ENCODE measurements around the gene GPRC5B. TPM values are rescaled to one million over a fixed set of nuclear protein-coding genes. Genes with fewer than 3 reads are reported as not detected.
A peak's percentile ranks its signal among the peaks of the same experiment; 100 is the strongest.

Gene GPRC5B
- total and polyA plus RNA-seq, 7 experiments from 2014 or later: 0.15 to 9.8 (median 4.8) TPM

GRCh38 chr16:19876501-19877059 is 8.1 kb downstream of the GPRC5B start:
- CTCF ChIA-PET: no interaction called here
- peaks cover 0 to 9% (median 0%) of the 10 kb centered on the region in 3 experiments for H3K36me3 ChIP-seq (ENCODE audit: control insufficient read depth in 2 of 3, insufficient read depth in 3 of 3, low read length in 3 of 3)
- POLR2A ChIA-PET: no interaction called here
- ATAC-seq (no peak), DNase-seq (no peak)
- H3K4me3 ChIP-seq (ENCODE audit: low read length): no peak overlapping the region
- Mint-ChIP-seq H3K36me3 (peaks cover 0 to 15% (median 10%) of the 10 kb centered on the region in 5 donors), H3K4me1 (peaks cover 0 to 11% (median 5%) of the 10 kb centered on the region in 7 donors), H3K27me3 (peaks cover 0 to 9% (median 0%) of the 10 kb centered on the region in 5 donors), H3K9me3 (no peaks in the 10 kb centered on the region), H3K4me3 (no peak overlapping the region), H3K27ac (no peak overlapping the region)
- H3K9me3 ChIP-seq (ENCODE audit: control insufficient read depth in 2 of 3, low read length in 3 of 3): no peaks in the 10 kb centered on the region
- no peaks in the 10 kb centered on the region for H3K27me3 ChIP-seq (ENCODE audit: control insufficient read depth in 2 of 2, insufficient read depth in 2 of 2, low read length in 2 of 2)
- intact Hi-C loops (cut with micrococcal nuclease): no loop called here
- H3K27ac ChIP-seq (ENCODE audit: low read depth, low read length): no peak overlapping the region
- no peaks in the 10 kb centered on the region for H3K4me1 ChIP-seq (ENCODE audit: control insufficient read depth in 2 of 2, insufficient read depth in 2 of 2, low read length in 2 of 2)

DNA sequence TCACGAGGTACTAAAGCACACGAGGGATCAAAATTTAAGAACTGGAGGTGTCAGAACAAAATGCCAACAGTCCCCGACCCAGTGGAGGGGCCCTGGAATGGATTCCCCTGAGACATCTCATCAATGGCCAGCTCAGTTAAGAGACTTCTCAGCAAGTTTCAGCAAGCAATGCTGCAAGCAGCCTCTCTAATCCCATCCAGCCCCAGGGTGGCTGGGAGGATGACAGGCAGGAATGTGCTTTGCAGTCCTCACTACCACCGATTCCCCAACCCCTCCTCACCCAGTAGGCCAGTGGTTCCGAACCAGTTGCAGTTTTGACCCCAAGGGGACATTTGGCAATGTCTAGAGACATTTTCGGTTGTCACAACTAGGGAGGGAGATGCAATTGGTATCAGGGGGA is 8.7 kb downstream of the GPRC5B start:
- Mint-ChIP-seq H3K36me3 (peaks cover 0 to 19% (median 10%) of the 10 kb centered on the region in 5 donors), H3K27ac (no peak overlapping the region), H3K9me3 (no peaks in the 10 kb centered on the region), H3K4me1 (peaks cover 0 to 11% (median 5%) of the 10 kb centered on the region in 7 donors), H3K27me3 (peaks cover 0 to 6% (median 0%) of the 10 kb centered on the region in 5 donors), H3K4me3 (no peak overlapping the region)
- ATAC-seq: no peak
- no peaks in the 10 kb centered on the region for H3K27me3 ChIP-seq (ENCODE audit: control insufficient read depth in 2 of 2, insufficient read depth in 2 of 2, low read length in 2 of 2)
- CTCF ChIA-PET: no interaction called here
- H3K27ac ChIP-seq (ENCODE audit: low read depth, low read length): no peak overlapping the region
- DNase-seq: no peak
- intact Hi-C loops (cut with micrococcal nuclease): no loop called here
- no peaks in the 10 kb centered on the region for H3K4me1 ChIP-seq (ENCODE audit: control insufficient read depth in 2 of 2, insufficient read depth in 2 of 2, low read length in 2 of 2)
- no peak overlapping the region for H3K4me3 ChIP-seq (ENCODE audit: low read length)
- POLR2A ChIA-PET: no interaction called here
- H3K9me3 ChIP-seq (ENCODE audit: control insufficient read depth in 2 of 3, low read length in 3 of 3): no peaks in the 10 kb centered on the region
- peaks cover 0 to 9% (median 0%) of the 10 kb centered on the region in 3 experiments for H3K36me3 ChIP-seq (ENCODE audit: control insufficient read depth in 2 of 3, insufficient read depth in 3 of 3, low read length in 3 of 3)

GRCh38 chr16:19874851-19875546 is 9.6 kb downstream of the GPRC5B start:
- POLR2A ChIA-PET: no interaction called here
- H3K4me1 Mint-ChIP-seq: peaks cover 0 to 11% (median 4%) of the 10 kb centered on the region in 7 donors
- H3K9me3 Mint-ChIP-seq: peaks cover 0 to 1% (median 0%) of the 10 kb centered on the region in 11 donors
- Histone ChIP-seq H3K27me3 (ENCODE audit: control insufficient read depth in 2 of 2, insufficient read depth in 2 of 2, low read length in 2 of 2) (no peaks in the 10 kb centered on the region), H3K36me3 (ENCODE audit: control insufficient read depth in 2 of 3, insufficient read depth in 3 of 3, low read length in 3 of 3) (peaks cover 0 to 9% (median 0%) of the 10 kb centered on the region in 3 experiments), H3K9me3 (ENCODE audit: control insufficient read depth in 2 of 3, low read length in 3 of 3) (no peaks in the 10 kb centered on the region), H3K27ac (ENCODE audit: low read depth, low read length) (no peak overlapping the region), H3K4me1 (ENCODE audit: control insufficient read depth in 2 of 2, insufficient read depth in 2 of 2, low read length in 2 of 2) (no peaks in the 10 kb centered on the region), H3K4me3 (ENCODE audit: low read length) (no peak overlapping the region)
- no peak overlapping the region for H3K4me3 Mint-ChIP-seq
- peaks cover 0 to 24% (median 15%) of the 10 kb centered on the region in 5 donors for H3K36me3 Mint-ChIP-seq
- ATAC-seq: no peak
- CTCF ChIA-PET: no interaction called here
- peaks cover 0 to 4% (median 0%) of the 10 kb centered on the region in 5 donors for H3K27me3 Mint-ChIP-seq
- intact Hi-C loops (cut with micrococcal nuclease): no loop called here
- DNase-seq: no peak
- H3K27ac Mint-ChIP-seq: peak overlapping the region in 2 of 9 donors; percentile 5 to 33

GRCh38 chr16:19874026-19874425 is 10.6 kb downstream of the GPRC5B start:
- Mint-ChIP-seq H3K27ac (peak overlapping the region in 4 of 9 donors; percentile 7 to 76 (median 24)), H3K36me3 (peaks cover 0 to 24% (median 15%) of the 10 kb centered on the region in 5 donors), H3K4me3 (no peak overlapping the region), H3K4me1 (peaks cover 0 to 11% (median 4%) of the 10 kb centered on the region in 7 donors), H3K27me3 (peaks cover 0 to 4% (median 0%) of the 10 kb centered on the region in 5 donors), H3K9me3 (peaks cover 0 to 1% (median 0%) of the 10 kb centered on the region in 11 donors)
- peaks cover 0 to 9% (median 0%) of the 10 kb centered on the region in 3 experiments for H3K36me3 ChIP-seq (ENCODE audit: control insufficient read depth in 2 of 3, insufficient read depth in 3 of 3, low read length in 3 of 3)
- ChIA-PET CTCF (no interaction called here), POLR2A (no interaction called here)
- H3K4me1 ChIP-seq (ENCODE audit: control insufficient read depth in 2 of 2, insufficient read depth in 2 of 2, low read length in 2 of 2): no peaks in the 10 kb centered on the region
- ATAC-seq (no peak), DNase-seq (no peak)
- intact Hi-C loops (cut with micrococcal nuclease): no loop called here
- H3K27ac ChIP-seq (ENCODE audit: low read depth, low read length): no peak overlapping the region
- no peaks in the 10 kb centered on the region for H3K9me3 ChIP-seq (ENCODE audit: control insufficient read depth in 2 of 3, low read length in 3 of 3)
- H3K27me3 ChIP-seq (ENCODE audit: control insufficient read depth in 2 of 2, insufficient read depth in 2 of 2, low read length in 2 of 2): no peaks in the 10 kb centered on the region
- H3K4me3 ChIP-seq (ENCODE audit: low read length): no peak overlapping the region

DNA sequence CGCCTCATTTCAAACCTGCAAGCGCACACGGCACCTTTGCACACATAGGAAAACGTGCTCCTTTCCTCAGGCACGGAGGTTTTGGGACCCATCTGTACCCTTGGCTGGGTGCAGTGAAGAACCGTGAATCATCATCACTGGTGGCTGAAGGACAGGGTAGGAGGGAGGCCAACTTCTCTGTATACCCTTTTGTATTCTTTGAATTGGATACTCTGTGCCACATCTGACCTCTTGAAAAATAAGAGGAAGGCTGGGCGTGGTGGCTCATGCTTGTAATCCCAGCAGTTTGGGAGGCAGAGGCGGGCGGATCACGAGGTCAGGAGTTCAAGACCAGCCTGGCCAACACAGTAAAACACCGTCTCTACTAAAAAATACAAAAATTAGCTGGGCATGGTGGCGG is 11.7 kb downstream of the GPRC5B start:
- peaks cover 0 to 4% (median 0%) of the 10 kb centered on the region in 5 donors for H3K27me3 Mint-ChIP-seq
- H3K9me3 ChIP-seq (ENCODE audit: control insufficient read depth in 2 of 3, low read length in 3 of 3): no peaks in the 10 kb centered on the region
- no peak overlapping the region for H3K27ac Mint-ChIP-seq
- POLR2A ChIA-PET: no interaction called here
- peaks cover 0 to 11% (median 4%) of the 10 kb centered on the region in 7 donors for H3K4me1 Mint-ChIP-seq
- H3K36me3 Mint-ChIP-seq: peaks cover 0 to 21% (median 15%) of the 10 kb centered on the region in 5 donors
- H3K9me3 Mint-ChIP-seq: peaks cover 0 to 1% (median 0%) of the 10 kb centered on the region in 11 donors
- DNase-seq (no peak), ATAC-seq (no peak)
- H3K4me3 ChIP-seq (ENCODE audit: low read length): no peak overlapping the region
- CTCF ChIA-PET: no interaction called here
- H3K4me1 ChIP-seq (ENCODE audit: control insufficient read depth in 2 of 2, insufficient read depth in 2 of 2, low read length in 2 of 2): no peaks in the 10 kb centered on the region
- H3K27ac ChIP-seq (ENCODE audit: low read depth, low read length): no peak overlapping the region
- no peaks in the 10 kb centered on the region for H3K27me3 ChIP-seq (ENCODE audit: control insufficient read depth in 2 of 2, insufficient read depth in 2 of 2, low read length in 2 of 2)
- H3K4me3 Mint-ChIP-seq: no peak overlapping the region
- intact Hi-C loops (cut with micrococcal nuclease): no loop called here
- H3K36me3 ChIP-seq (ENCODE audit: control insufficient read depth in 2 of 3, insufficient read depth in 3 of 3, low read length in 3 of 3): peaks cover 0 to 9% (median 0%) of the 10 kb centered on the region in 3 experiments

DNA sequence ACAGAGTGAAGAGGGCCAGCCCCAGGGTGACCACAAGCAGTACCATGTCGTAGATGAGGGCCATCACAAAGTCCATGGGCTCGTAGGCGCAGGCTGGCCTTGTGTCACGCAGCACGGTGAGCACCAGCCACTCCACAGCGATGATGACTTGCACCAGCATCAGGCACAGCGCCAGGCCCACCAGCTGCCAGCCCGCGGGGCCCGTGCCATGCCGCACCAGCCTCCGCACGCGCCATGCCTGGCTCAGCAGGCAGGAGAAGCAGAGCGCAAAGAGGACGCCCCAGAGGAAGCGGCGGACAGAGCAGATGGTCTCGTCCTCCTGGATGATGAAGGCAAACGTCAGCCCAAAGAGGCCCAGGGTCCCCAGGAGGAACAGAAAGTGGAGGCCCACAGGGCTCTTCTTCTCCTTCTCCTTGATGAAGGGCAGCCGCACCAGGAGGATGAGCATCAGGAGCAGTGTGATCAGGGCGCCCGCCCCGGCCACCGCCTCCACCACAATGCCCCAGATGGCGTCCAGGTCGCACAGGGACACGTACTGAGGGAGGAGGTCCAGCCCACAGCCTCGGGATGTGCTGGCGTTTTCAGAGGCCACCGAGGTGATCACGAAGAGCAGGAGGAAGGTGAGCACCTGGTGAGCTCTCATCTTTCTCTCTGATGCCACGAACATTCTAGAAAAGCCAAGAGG is 12.3 kb downstream of the GPRC5B start:
- ChIA-PET CTCF (no interaction called here), POLR2A (no interaction called here)
- no peaks in the 10 kb centered on the region for H3K9me3 ChIP-seq (ENCODE audit: control insufficient read depth in 2 of 3, low read length in 3 of 3)
- no peak for DNase-seq
- Mint-ChIP-seq H3K4me3 (no peak overlapping the region), H3K27ac (peak overlapping the region in 1 of 9 donors; percentile 41), H3K36me3 (peaks cover 0 to 24% (median 11%) of the 10 kb centered on the region in 5 donors), H3K4me1 (peaks cover 0 to 11% (median 4%) of the 10 kb centered on the region in 7 donors), H3K9me3 (peaks cover 0 to 1% (median 0%) of the 10 kb centered on the region in 11 donors), H3K27me3 (peaks cover 0 to 4% (median 0%) of the 10 kb centered on the region in 5 donors)
- no peak overlapping the region for H3K27ac ChIP-seq (ENCODE audit: low read depth, low read length)
- no peak overlapping the region for H3K4me3 ChIP-seq (ENCODE audit: low read length)
- H3K4me1 ChIP-seq (ENCODE audit: control insufficient read depth in 2 of 2, insufficient read depth in 2 of 2, low read length in 2 of 2): no peaks in the 10 kb centered on the region
- peaks cover 0 to 10% (median 0%) of the 10 kb centered on the region in 3 experiments for H3K36me3 ChIP-seq (ENCODE audit: control insufficient read depth in 2 of 3, insufficient read depth in 3 of 3, low read length in 3 of 3)
- H3K27me3 ChIP-seq (ENCODE audit: control insufficient read depth in 2 of 2, insufficient read depth in 2 of 2, low read length in 2 of 2): no peaks in the 10 kb centered on the region
- intact Hi-C loops (cut with micrococcal nuclease): no loop called here
- no peak for ATAC-seq
